OCI-LY1 (cell line): ENCODE measurements around the gene OR5L1.

Experiments used
- H2AFZ ChIP-seq: fragments of 200-600 bp; sonication (generic), shearing (Covaris generic); 2 replicates; pipeline ENCODE4 v1.6.0; 2014; ENCODE audit warnings: antibody characterized with exemption, mild to moderate bottlenecking, low read length
- H3F3A ChIP-seq: fragments of 200-600 bp; sonication (generic), shearing (Covaris generic); 2 replicates; pipeline ENCODE4 v1.6.0; 2014; ENCODE audit warnings: mild to moderate bottlenecking, antibody characterized with exemption, low read length, moderate library complexity; ENCODE audit not compliant: insufficient read depth
- H3K27ac ChIP-seq: fragments of 200-600 bp; sonication (generic); 2 replicates; pipeline ENCODE4 v1.5.1; 2014; ENCODE audit warnings: low read length, mixed run types, mild to moderate bottlenecking, low read depth; ENCODE audit not compliant: poor library complexity, severe bottlenecking
- H3K27me3 ChIP-seq: fragments of 200-600 bp; sonication (generic); 2 replicates; pipeline ENCODE4 v1.6.0; 2014; ENCODE audit warnings: antibody characterized with exemption, mild to moderate bottlenecking, low read length, moderate library complexity; ENCODE audit not compliant: insufficient read depth
- H3K36me3 ChIP-seq: fragments of 200-600 bp; sonication (generic); 2 replicates; pipeline ENCODE4 v1.6.1; 2014; ENCODE audit warnings: mild to moderate bottlenecking, antibody characterized with exemption, low read length, moderate library complexity, mixed read lengths; ENCODE audit not compliant: insufficient read depth
- H3K4me1 ChIP-seq: fragments of 200-600 bp; sonication (generic); 2 replicates; pipeline ENCODE4 v1.5.1; 2014; ENCODE audit warnings: mild to moderate bottlenecking, low read length, moderate library complexity; ENCODE audit not compliant: insufficient read depth, severe bottlenecking
- H3K4me2 ChIP-seq: fragments of 200-600 bp; sonication (generic), shearing (Covaris generic); 2 replicates; pipeline ENCODE4 v1.6.1; 2014; ENCODE audit warnings: low read length
- H3K4me3 ChIP-seq: fragments of 200-600 bp; sonication (generic); 2 replicates; pipeline ENCODE4 v1.5.1; 2014; ENCODE audit warnings: low read length, low read depth, mild to moderate bottlenecking, mixed read lengths; ENCODE audit not compliant: poor library complexity, severe bottlenecking
- H3K79me2 ChIP-seq: fragments of 200-600 bp; shearing (Covaris generic); 2 replicates; pipeline ENCODE4 v1.6.1; 2016; ENCODE audit warnings: mixed run types, low read length, mixed read lengths; ENCODE audit not compliant: insufficient read depth
- H3K9ac ChIP-seq: fragments of 200-600 bp; sonication (generic), shearing (Covaris generic); 2 replicates; pipeline ENCODE4 v1.6.1; 2014; ENCODE audit warnings: mild to moderate bottlenecking, low read length, mixed read lengths
- H3K9me2 ChIP-seq: fragments of 200-600 bp; sonication (generic), shearing (Covaris generic); 2 replicates; pipeline ENCODE4 v1.6.1; 2014; ENCODE audit warnings: low read depth, mild to moderate bottlenecking, low read length, mixed read lengths
- H3K9me3 ChIP-seq: fragments of 200-600 bp; shearing (Covaris generic); 2 replicates; pipeline ENCODE4 v1.6.1; 2014; ENCODE audit warnings: low read length, mixed read lengths
- H4K20me1 ChIP-seq: fragments of 200-600 bp; sonication (generic), shearing (Covaris generic); 2 replicates; pipeline ENCODE4 v1.6.0; 2016; ENCODE audit warnings: mild to moderate bottlenecking, low read length; ENCODE audit not compliant: insufficient read depth
- CTCF ChIP-seq: fragments of 200-600 bp; sonication (generic), shearing (Covaris generic); IDR thresholded peaks from 2 replicates; pipeline ENCODE4 v1.5.1; 2017; ENCODE audit warnings: mild to moderate bottlenecking, antibody characterized with exemption, low read length, moderate library complexity, mixed read lengths
- EZH2 ChIP-seq: fragments of 200-600 bp; sonication (generic), shearing (Covaris generic); IDR thresholded peaks from 2 replicates; pipeline ENCODE4 v1.8.0; 2017; ENCODE audit warnings: borderline replicate concordance, mixed run types, mild to moderate bottlenecking, antibody characterized with exemption, low read length, moderate library complexity, mixed read lengths

Gene OR5L1

GRCh38 chr11:55793321-55793720 lies 17.8 kb upstream of the OR5L1 start:
- no peaks in the 10 kb centered on the region for H3K4me1 ChIP-seq
- H3F3A ChIP-seq: no peaks in the 10 kb centered on the region
- no peaks in the 10 kb centered on the region for H3K9me3 ChIP-seq
- no peak overlapping the region for H3K27ac ChIP-seq
- no peak overlapping the region for H3K4me3 ChIP-seq
- H3K9me2 ChIP-seq: no peaks in the 10 kb centered on the region
- no peaks in the 10 kb centered on the region for H3K27me3 ChIP-seq
- TF ChIP-seq EZH2: no peak
- TF ChIP-seq CTCF: no peak
- H3K9ac ChIP-seq: no peak overlapping the region
- no peaks in the 10 kb centered on the region for H3K36me3 ChIP-seq
- no peak overlapping the region for H2AFZ ChIP-seq
- no peaks in the 10 kb centered on the region for H3K79me2 ChIP-seq
- H3K4me2 ChIP-seq: no peak overlapping the region
- no peaks in the 10 kb centered on the region for H4K20me1 ChIP-seq

- Histone ChIP-seq H3K4me3 (no peak within 1 kb of the TSS), H3K4me1 (no peaks in the 10 kb centered on the region), H2AFZ (no peak within 1 kb of the TSS), H3K9ac (no peak within 1 kb of the TSS), H3K9me3 (no peaks in the 10 kb centered on the region), H4K20me1 (no peaks in the 10 kb centered on the region), H3K9me2 (no peaks in the 10 kb centered on the region), H3K27ac (no peak within 1 kb of the TSS), H3K4me2 (no peak within 1 kb of the TSS), H3K27me3 (no peaks in the 10 kb centered on the region), H3F3A (no peaks in the 10 kb centered on the region), H3K79me2 (no peaks in the 10 kb centered on the region), H3K36me3 (no peaks in the 10 kb centered on the region)
- TF ChIP-seq EZH2: no peak
- TF ChIP-seq CTCF: no peak
Measured at GRCh38 chr11:55795256-55795655, 15.9 kb upstream of the OR5L1 start, which contains the start of gene OR5D14. Gene OR5D14, plus strand, starts transcription at chr11:55795556. Its CDS starts 0 bp downstream, at chr11:55795556.

GRCh38 chr11:55806248-55806647 lies 4.9 kb upstream of the OR5L1 start:
- no peak for TF ChIP-seq CTCF
- no peak for TF ChIP-seq EZH2
- Histone ChIP-seq H3K9ac (no peak overlapping the region), H3K4me2 (no peak overlapping the region), H3K79me2 (no peaks in the 10 kb centered on the region), H2AFZ (no peak overlapping the region), H3K9me3 (no peaks in the 10 kb centered on the region), H3K27ac (no peak overlapping the region), H3K36me3 (no peaks in the 10 kb centered on the region), H3K4me1 (no peaks in the 10 kb centered on the region), H4K20me1 (no peaks in the 10 kb centered on the region), H3K27me3 (no peaks in the 10 kb centered on the region), H3K9me2 (no peaks in the 10 kb centered on the region), H3F3A (no peaks in the 10 kb centered on the region), H3K4me3 (no peak overlapping the region)
